HG03460 (cell line): ENCODE measurements around the gene OR1Q1.
"Not testable (repeated sequence)": the region's sequence is repeated elsewhere in the genome, so short reads cannot be mapped to it uniquely, and the experiment has no call there.

Experiments
- ATAC-seq: cut with Tn5 transposase; IDR thresholded peaks from one replicate; pipeline ENCODE4 v1.9.1; 2021; ENCODE audit not compliant: unreplicated experiment

OR1Q1 gene, protein sequence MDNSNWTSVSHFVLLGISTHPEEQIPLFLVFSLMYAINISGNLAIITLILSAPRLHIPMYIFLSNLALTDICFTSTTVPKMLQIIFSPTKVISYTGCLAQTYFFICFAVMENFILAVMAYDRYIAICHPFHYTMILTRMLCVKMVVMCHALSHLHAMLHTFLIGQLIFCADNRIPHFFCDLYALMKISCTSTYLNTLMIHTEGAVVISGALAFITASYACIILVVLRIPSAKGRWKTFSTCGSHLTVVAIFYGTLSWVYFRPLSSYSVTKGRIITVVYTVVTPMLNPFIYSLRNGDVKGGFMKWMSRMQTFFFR

GRCh38 chr9:122614362-122614761 lies at the start of gene OR1Q1:
Gene OR1Q1, plus strand, starts transcription at chr9:122614738. Its CDS starts 0 bp downstream, at chr9:122614738.
- ATAC-seq = no peak

- no peak for ATAC-seq
These were observed 46.6 kb upstream of the OR1Q1 start for GRCh38 chr9:122567901-122568300.

DNA sequence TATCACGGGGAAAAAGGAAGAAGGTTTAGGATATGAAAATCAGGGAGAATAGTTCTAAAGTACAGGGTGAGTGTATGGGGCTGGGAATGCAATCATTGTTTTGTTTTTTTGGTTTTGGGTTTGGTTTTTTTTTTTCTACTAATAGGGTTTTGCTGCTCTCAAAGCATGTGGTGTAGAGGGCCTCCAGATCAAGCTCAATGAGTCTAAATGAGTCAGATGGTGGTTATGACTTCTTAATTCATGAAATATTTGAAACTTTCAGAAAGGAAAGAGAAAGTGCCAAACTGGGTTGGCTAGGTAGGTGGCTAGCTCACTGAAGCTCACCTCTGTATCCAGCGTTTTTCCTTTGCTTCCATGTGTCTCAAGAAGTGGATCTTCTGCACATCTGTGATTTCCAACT lies 42.1 kb upstream of the OR1Q1 start:
- ATAC-seq = no peak

- no peak for ATAC-seq
These were observed 34.7 kb upstream of the OR1Q1 start for GRCh38 chr9:122579874-122580273.

DNA sequence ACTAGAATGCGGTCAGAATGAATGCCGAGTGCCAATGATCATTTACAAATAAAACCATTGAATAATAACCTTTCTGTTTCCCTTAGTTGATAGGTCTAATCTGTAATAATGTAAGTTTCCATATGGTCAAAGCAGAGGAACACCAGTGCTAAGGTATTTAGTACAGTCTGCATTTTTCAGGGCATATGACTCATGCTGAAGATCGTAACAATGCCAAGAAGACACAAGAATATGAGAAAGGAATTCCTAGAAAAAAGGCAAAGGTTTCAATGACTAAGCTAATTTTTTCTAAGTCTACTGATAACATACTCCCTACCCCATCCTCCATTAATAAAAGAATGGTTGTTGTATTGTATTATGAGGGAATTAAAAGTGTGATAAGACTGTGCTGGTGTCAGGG lies 34.2 kb upstream of the OR1Q1 start:
- no peak for ATAC-seq

GRCh38 chr9:122583284-122583683 lies 31.3 kb upstream of the OR1Q1 start, which contains the start of gene OR1L8:
Gene OR1L8, minus strand, starts transcription at chr9:122583384. Its CDS starts 14,907 bp downstream, at chr9:122568477.
- ATAC-seq = not testable (repeated sequence)

GRCh38 chr9:122605691-122606090 lies 8.8 kb upstream of the OR1Q1 start:
- ATAC-seq = no peak

- no peak for ATAC-seq
These were observed 8.0 kb upstream of the OR1Q1 start for GRCh38 chr9:122606587-122606986.

DNA sequence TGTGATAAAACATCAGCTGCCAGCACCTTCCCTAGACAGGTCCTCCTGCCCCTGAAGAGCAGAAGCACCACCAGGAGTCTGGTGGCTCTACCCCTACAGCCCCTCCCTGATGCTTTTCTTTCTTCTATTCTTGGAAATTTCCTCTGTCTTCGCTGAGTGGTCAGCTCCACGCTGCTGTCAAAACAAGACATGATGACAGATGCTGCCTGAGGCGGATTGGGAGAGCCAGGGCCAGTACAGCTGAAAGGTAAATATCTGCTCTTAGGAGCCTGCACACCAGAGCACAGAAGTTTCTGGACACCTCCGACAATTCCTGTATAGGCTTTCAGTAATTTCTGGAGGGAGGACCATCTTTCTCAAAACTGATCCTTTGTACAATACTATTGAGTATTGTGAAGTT lies 4.7 kb upstream of the OR1Q1 start:
- no peak for ATAC-seq

- no peak for ATAC-seq
These were observed 5.5 kb downstream of the OR1Q1 start for GRCh38 chr9:122619996-122620395.

GRCh38 chr9:122642226-122642625 lies 27.7 kb downstream of the OR1Q1 start:
- ATAC-seq = no peak

DNA sequence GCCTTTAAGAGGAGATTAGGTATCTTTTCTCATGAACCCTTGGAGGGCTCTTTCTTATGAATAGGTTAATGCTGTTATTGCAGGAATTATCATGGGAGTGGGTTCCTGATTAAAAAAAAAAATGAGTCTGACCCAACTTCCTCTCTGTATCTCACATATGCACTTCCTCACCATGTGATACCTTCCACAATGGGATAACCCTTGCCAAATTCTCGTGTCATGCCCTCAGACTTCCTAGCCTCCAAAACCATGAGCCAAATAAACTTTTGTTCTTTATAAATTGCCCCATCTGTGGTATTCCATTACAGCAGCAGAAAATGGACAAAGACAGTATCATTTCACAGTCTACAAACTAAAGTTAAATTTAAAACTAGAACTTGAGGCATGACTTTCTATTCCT lies 41.8 kb downstream of the OR1Q1 start:
- ATAC-seq = no peak

DNA sequence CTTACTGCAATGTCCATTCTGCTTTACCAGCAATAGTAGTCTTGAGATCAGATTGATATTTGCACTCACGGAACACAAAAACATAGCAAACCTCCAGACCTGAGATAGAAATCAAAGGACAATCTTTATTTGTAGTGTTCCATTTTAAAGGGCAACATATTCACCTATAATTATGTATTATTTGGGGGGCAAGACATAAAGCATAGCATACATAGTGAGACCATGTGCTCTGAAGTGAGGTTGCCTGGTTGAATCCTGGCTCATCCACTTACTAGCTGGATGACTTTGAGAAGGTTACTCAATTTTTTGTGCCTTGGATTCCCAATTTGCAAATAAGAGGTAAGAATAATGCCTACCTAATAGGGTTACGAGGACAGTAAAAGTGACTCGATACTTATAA lies 43.0 kb downstream of the OR1Q1 start, which contains the start of gene OR1B1:
TSS of gene OR1B1 (minus strand) at position 101 of the 400 bp plus-strand sequence.
- ATAC-seq = no peak

- ATAC-seq = no peak
These were observed 46.9 kb downstream of the OR1Q1 start, which contains the start of gene OR1L1 for GRCh38 chr9:122661416-122661815. Gene OR1L1, plus strand, starts transcription at chr9:122661716. Its CDS starts 0 bp downstream, at chr9:122661716.
